ENCODE results near the gene CLEC2B. TPM values are rescaled to one million over a fixed set of nuclear protein-coding genes. Genes with fewer than 3 reads are reported as not detected.
A peak's percentile ranks its signal among the peaks of the same experiment; 100 is the strongest.

CLEC2B gene
- total RNA-seq, 3 donors from 2014 or later (not counting 1 experiment from before 2014, with no cell fraction given): 158 to 302 (median 220) TPM

- no peak overlapping the region for H3K27ac ChIP-seq (ENCODE audit: low read length)
- no peaks in the 10 kb centered on the region for H3K36me3 ChIP-seq (ENCODE audit: control insufficient read depth, insufficient read depth, low read length)
- intact Hi-C loops (cut with micrococcal nuclease): loop anchor here (5.0 kb wide), 2 partner anchors 42 to 97 kb away; partner anchors contain the start of gene CLEC2B
- TF ChIP-seq CTCF (IDR thresholded peaks at IDR 0.05): no peak
- H3K27me3 Mint-ChIP-seq (ENCODE audit: low read depth in 2 of 2): no peaks in the 10 kb centered on the region
- peaks cover 5 to 15% of the 10 kb centered on the region in 2 donors for H3K9me3 Mint-ChIP-seq
- no peak overlapping the region for H3K27ac Mint-ChIP-seq
- no peaks in the 10 kb centered on the region for H3K27me3 ChIP-seq (ENCODE audit: control insufficient read depth, insufficient read depth, low read length)
- ATAC-seq (no peak), DNase-seq (no peak)
- H3K4me3 Mint-ChIP-seq: no peak overlapping the region
- H3K4me3 ChIP-seq (ENCODE audit: low read length): no peak overlapping the region
- H3K9me3 ChIP-seq (ENCODE audit: control insufficient read depth, insufficient read depth, low read length): peaks cover 21% of the 10 kb centered on the region
- H3K36me3 Mint-ChIP-seq: peaks cover 20% of the 10 kb centered on the region
- H3K4me1 ChIP-seq (ENCODE audit: control insufficient read depth, insufficient read depth, low read length): peaks cover 9% of the 10 kb centered on the region
- H3K4me1 Mint-ChIP-seq: peaks cover 38 to 39% of the 10 kb centered on the region in 2 donors
Measured at GRCh38 chr12:9909724-9910123, 40.6 kb upstream of the CLEC2B start.

DNA sequence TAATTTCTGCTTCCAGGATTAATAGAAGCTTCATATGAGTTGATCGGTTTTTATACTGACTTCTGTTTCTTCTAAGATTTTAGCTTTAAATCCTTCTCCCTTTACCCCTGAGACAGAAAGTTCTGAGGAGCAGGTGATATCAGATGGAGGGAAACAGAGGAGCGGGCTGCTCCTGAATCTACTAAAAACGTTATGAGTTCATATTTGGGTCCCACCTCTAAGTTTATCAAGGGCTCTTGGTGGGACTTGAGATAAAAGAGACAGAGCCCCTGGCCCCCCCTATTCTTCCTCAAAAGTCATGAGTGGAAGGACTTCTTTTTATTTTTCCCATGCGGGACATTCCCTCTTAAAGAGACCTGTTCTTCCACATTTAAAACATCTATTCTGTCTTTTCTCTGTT, 39.2 kb upstream of the CLEC2B start:
- no peak for TF ChIP-seq CTCF (IDR thresholded peaks at IDR 0.05)
- Histone ChIP-seq H3K27me3 (ENCODE audit: control insufficient read depth, insufficient read depth, low read length) (no peaks in the 10 kb centered on the region), H3K4me3 (ENCODE audit: low read length) (no peak overlapping the region), H3K9me3 (ENCODE audit: control insufficient read depth, insufficient read depth, low read length) (peaks cover 21% of the 10 kb centered on the region), H3K27ac (ENCODE audit: low read length) (no peak overlapping the region), H3K4me1 (ENCODE audit: control insufficient read depth, insufficient read depth, low read length) (peaks cover 9% of the 10 kb centered on the region), H3K36me3 (ENCODE audit: control insufficient read depth, insufficient read depth, low read length) (no peaks in the 10 kb centered on the region)
- 90% methylated on average over 2 of the region's 4 CpGs for WGBS (ENCODE audit: insufficient coverage)
- peaks cover 5 to 15% of the 10 kb centered on the region in 2 donors for H3K9me3 Mint-ChIP-seq
- peaks cover 38 to 39% of the 10 kb centered on the region in 2 donors for H3K4me1 Mint-ChIP-seq
- no peak overlapping the region for H3K4me3 Mint-ChIP-seq
- peaks cover 21% of the 10 kb centered on the region for H3K36me3 Mint-ChIP-seq
- no peaks in the 10 kb centered on the region for H3K27me3 Mint-ChIP-seq (ENCODE audit: low read depth in 2 of 2)
- peak overlapping the region; percentile 60 to 80 for H3K27ac Mint-ChIP-seq
- ATAC-seq (no peak), DNase-seq (no peak)
- intact Hi-C loops (cut with micrococcal nuclease): loop anchor here (5.0 kb wide), 2 partner anchors 41 to 96 kb away; partner anchors contain the start of gene CLEC2B

DNA sequence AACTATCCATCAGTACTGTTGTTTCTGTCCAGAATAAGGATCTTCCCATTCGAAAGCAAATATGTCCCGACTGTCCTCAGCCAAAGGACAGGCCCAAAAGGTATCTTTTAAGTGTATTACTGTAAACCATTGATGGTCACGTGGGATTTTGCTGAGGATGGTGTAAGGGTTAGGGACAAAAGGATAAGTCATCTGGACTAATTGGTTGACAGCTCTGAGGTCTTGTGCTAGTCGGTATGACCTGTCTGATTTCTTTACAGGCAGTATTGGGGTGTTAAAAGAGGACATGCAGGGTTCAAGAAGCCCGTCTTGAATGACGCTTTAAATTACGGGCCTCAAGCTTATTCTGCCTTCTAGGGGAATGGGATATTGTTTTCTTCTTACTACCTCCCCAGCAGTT, 38.6 kb upstream of the CLEC2B start:
- H3K4me1 Mint-ChIP-seq: peaks cover 35 to 36% of the 10 kb centered on the region in 2 donors
- DNase-seq (no peak), ATAC-seq (no peak)
- TF ChIP-seq CTCF (IDR thresholded peaks at IDR 0.05): no peak
- Histone ChIP-seq H3K27ac (ENCODE audit: low read length) (no peak overlapping the region), H3K9me3 (ENCODE audit: control insufficient read depth, insufficient read depth, low read length) (peaks cover 23% of the 10 kb centered on the region), H3K27me3 (ENCODE audit: control insufficient read depth, insufficient read depth, low read length) (no peaks in the 10 kb centered on the region), H3K36me3 (ENCODE audit: control insufficient read depth, insufficient read depth, low read length) (no peaks in the 10 kb centered on the region), H3K4me3 (ENCODE audit: low read length) (no peak overlapping the region), H3K4me1 (ENCODE audit: control insufficient read depth, insufficient read depth, low read length) (peaks cover 9% of the 10 kb centered on the region)
- H3K27me3 Mint-ChIP-seq (ENCODE audit: low read depth in 2 of 2): no peaks in the 10 kb centered on the region
- intact Hi-C loops (cut with micrococcal nuclease): loop anchor here (5.0 kb wide), 2 partner anchors 40 to 95 kb away; partner anchors contain the start of gene CLEC2B
- 98% methylated on average over 6 of the region's 7 CpGs for WGBS (ENCODE audit: insufficient coverage)
- H3K27ac Mint-ChIP-seq: peak overlapping the region; percentile 60 to 80
- peaks cover 5 to 19% of the 10 kb centered on the region in 2 donors for H3K9me3 Mint-ChIP-seq
- H3K36me3 Mint-ChIP-seq: peaks cover 27% of the 10 kb centered on the region
- no peak overlapping the region for H3K4me3 Mint-ChIP-seq

GRCh38 chr12:9906873-9907272, 37.7 kb upstream of the CLEC2B start:
- WGBS (ENCODE audit: insufficient coverage): no CpG with 5 or more reads among the region's 2 CpGs
- H3K4me3 Mint-ChIP-seq: peak overlapping the region; percentile 72
- no peak overlapping the region for H3K27ac ChIP-seq (ENCODE audit: low read length)
- DNase-seq: peak in 1 of 2 donors; percentile 76
- H3K4me1 ChIP-seq (ENCODE audit: control insufficient read depth, insufficient read depth, low read length): peaks cover 3% of the 10 kb centered on the region
- no peaks in the 10 kb centered on the region for H3K36me3 ChIP-seq (ENCODE audit: control insufficient read depth, insufficient read depth, low read length)
- no peak overlapping the region for H3K4me3 ChIP-seq (ENCODE audit: low read length)
- no peaks in the 10 kb centered on the region for H3K27me3 Mint-ChIP-seq (ENCODE audit: low read depth in 2 of 2)
- peaks cover 27% of the 10 kb centered on the region for H3K36me3 Mint-ChIP-seq
- peaks cover 31 to 32% of the 10 kb centered on the region in 2 donors for H3K4me1 Mint-ChIP-seq
- TF ChIP-seq CTCF (IDR thresholded peaks at IDR 0.05): no peak
- ATAC-seq: peak; percentile 90 to 99 (median 94)
- peaks cover 30% of the 10 kb centered on the region for H3K9me3 ChIP-seq (ENCODE audit: control insufficient read depth, insufficient read depth, low read length)
- peak overlapping the region; percentile 60 to 80 for H3K27ac Mint-ChIP-seq
- intact Hi-C loops (cut with micrococcal nuclease): loop anchor here (5.0 kb wide), 2 partner anchors 40 to 95 kb away; partner anchors contain the start of gene CLEC2B
- H3K9me3 Mint-ChIP-seq: peaks cover 5 to 21% of the 10 kb centered on the region in 2 donors
- no peaks in the 10 kb centered on the region for H3K27me3 ChIP-seq (ENCODE audit: control insufficient read depth, insufficient read depth, low read length)
